ENCODE measurements around the gene PRLR. TPM values are rescaled to one million over a fixed set of nuclear protein-coding genes. Genes with fewer than 3 reads are reported as not detected.

PRLR gene
- total and polyA plus RNA-seq, 3 experiments from 2014 or later: not detected

GRCh38 chr5:35172533-35172932 is 57.8 kb downstream of the PRLR start:
- ChIA-PET CTCF (no interaction called here), POLR2A (no interaction called here)
- no peaks in the 10 kb centered on the region for H3K27me3 ChIP-seq (ENCODE audit: insufficient read depth, low read length, poor library complexity, severe bottlenecking)
- no peak overlapping the region for H3K4me3 ChIP-seq (ENCODE audit: low read length)
- no peaks in the 10 kb centered on the region for H3K36me3 ChIP-seq (ENCODE audit: insufficient read depth, low read length)
- no peaks in the 10 kb centered on the region for H3K4me1 Mint-ChIP-seq
- no peaks in the 10 kb centered on the region for H3K4me1 ChIP-seq (ENCODE audit: insufficient read depth, low read length)
- H3K9me3 ChIP-seq (ENCODE audit: low read length): no peaks in the 10 kb centered on the region
- peaks cover 4 to 10% (median 7%) of the 10 kb centered on the region in 5 donors for H3K9me3 Mint-ChIP-seq
- H3K27ac Mint-ChIP-seq: no peak overlapping the region
- no peak overlapping the region for H3K27ac ChIP-seq (ENCODE audit: low read depth, low read length)
- no peaks in the 10 kb centered on the region for H3K36me3 Mint-ChIP-seq
- DNase-seq: no peak
- no peak overlapping the region for H3K4me3 Mint-ChIP-seq
- H3K27me3 Mint-ChIP-seq: peaks cover 5 to 10% of the 10 kb centered on the region in 2 donors

DNA sequence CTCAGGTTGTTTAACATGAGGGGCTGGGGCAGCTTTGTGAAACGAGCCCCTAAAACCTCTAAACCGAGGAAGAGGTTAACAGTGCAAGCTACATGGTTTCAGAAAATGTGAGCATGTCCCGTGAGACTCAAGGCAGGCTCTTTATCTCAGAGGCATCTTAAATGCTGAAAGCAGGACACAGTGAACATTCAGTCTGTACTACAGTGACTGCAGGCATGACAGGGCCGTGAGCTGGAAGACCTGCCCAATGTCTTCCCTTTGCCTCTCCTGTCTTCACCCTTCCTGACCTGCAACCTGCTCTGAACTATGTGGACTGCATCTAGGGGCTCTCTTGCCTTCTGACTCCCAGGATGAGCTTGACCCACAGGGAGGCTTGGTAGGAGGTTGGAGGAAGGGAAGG is 58.3 kb downstream of the PRLR start:
- Mint-ChIP-seq H3K27ac (no peak overlapping the region), H3K9me3 (peaks cover 4 to 14% (median 9%) of the 10 kb centered on the region in 5 donors), H3K4me1 (no peaks in the 10 kb centered on the region), H3K36me3 (no peaks in the 10 kb centered on the region), H3K27me3 (peaks cover 3 to 7% of the 10 kb centered on the region in 2 donors), H3K4me3 (no peak overlapping the region)
- Histone ChIP-seq H3K4me3 (ENCODE audit: low read length) (no peak overlapping the region), H3K4me1 (ENCODE audit: insufficient read depth, low read length) (no peaks in the 10 kb centered on the region), H3K9me3 (ENCODE audit: low read length) (no peaks in the 10 kb centered on the region), H3K36me3 (ENCODE audit: insufficient read depth, low read length) (no peaks in the 10 kb centered on the region), H3K27me3 (ENCODE audit: insufficient read depth, low read length, poor library complexity, severe bottlenecking) (no peaks in the 10 kb centered on the region), H3K27ac (ENCODE audit: low read depth, low read length) (no peak overlapping the region)
- ChIA-PET CTCF (no interaction called here), POLR2A (no interaction called here)
- DNase-seq: no peak

DNA sequence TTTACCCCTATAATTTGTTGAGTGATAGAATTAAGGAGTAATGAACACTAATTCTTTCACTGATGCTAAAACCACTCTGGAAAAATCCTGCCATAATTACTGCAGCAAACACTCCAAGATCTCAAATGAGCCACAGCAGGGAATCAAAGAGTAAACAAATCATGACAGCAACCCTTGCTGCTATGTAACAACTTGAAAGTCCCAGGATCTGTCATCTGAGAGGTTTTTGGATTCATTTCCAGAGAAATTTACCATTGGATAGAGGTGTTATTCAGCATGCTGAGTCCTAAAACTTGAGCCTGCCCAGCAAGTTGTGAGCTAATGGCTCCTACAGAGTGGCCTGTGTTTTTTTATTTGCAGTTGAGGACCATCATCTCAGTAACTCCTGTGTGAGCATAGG is 59.2 kb downstream of the PRLR start:
- no peak for DNase-seq
- Histone ChIP-seq H3K27me3 (ENCODE audit: insufficient read depth, low read length, poor library complexity, severe bottlenecking) (no peaks in the 10 kb centered on the region), H3K27ac (ENCODE audit: low read depth, low read length) (no peak overlapping the region), H3K4me3 (ENCODE audit: low read length) (no peak overlapping the region), H3K36me3 (ENCODE audit: insufficient read depth, low read length) (no peaks in the 10 kb centered on the region), H3K4me1 (ENCODE audit: insufficient read depth, low read length) (no peaks in the 10 kb centered on the region), H3K9me3 (ENCODE audit: low read length) (no peaks in the 10 kb centered on the region)
- H3K4me3 Mint-ChIP-seq: no peak overlapping the region
- CTCF ChIA-PET: no interaction called here
- no peak overlapping the region for H3K27ac Mint-ChIP-seq
- peaks cover 4 to 22% (median 9%) of the 10 kb centered on the region in 5 donors for H3K9me3 Mint-ChIP-seq
- no peaks in the 10 kb centered on the region for H3K4me1 Mint-ChIP-seq
- H3K27me3 Mint-ChIP-seq: peaks cover 3 to 7% of the 10 kb centered on the region in 2 donors
- POLR2A ChIA-PET: no interaction called here
- no peaks in the 10 kb centered on the region for H3K36me3 Mint-ChIP-seq

GRCh38 chr5:35166043-35166442 is 64.2 kb downstream of the PRLR start:
- Mint-ChIP-seq H3K9me3 (peaks cover 4 to 22% (median 9%) of the 10 kb centered on the region in 5 donors), H3K36me3 (no peaks in the 10 kb centered on the region), H3K4me3 (no peak overlapping the region), H3K27ac (no peak overlapping the region), H3K4me1 (no peaks in the 10 kb centered on the region), H3K27me3 (peaks cover 3 to 17% of the 10 kb centered on the region in 2 donors)
- no peak for DNase-seq
- ChIA-PET CTCF (no interaction called here), POLR2A (no interaction called here)
- no peak overlapping the region for H3K4me3 ChIP-seq (ENCODE audit: low read length)
- H3K9me3 ChIP-seq (ENCODE audit: low read length): no peaks in the 10 kb centered on the region
- no peaks in the 10 kb centered on the region for H3K27me3 ChIP-seq (ENCODE audit: insufficient read depth, low read length, poor library complexity, severe bottlenecking)
- H3K4me1 ChIP-seq (ENCODE audit: insufficient read depth, low read length): no peaks in the 10 kb centered on the region
- H3K27ac ChIP-seq (ENCODE audit: low read depth, low read length): no peak overlapping the region
- H3K36me3 ChIP-seq (ENCODE audit: insufficient read depth, low read length): no peaks in the 10 kb centered on the region

DNA sequence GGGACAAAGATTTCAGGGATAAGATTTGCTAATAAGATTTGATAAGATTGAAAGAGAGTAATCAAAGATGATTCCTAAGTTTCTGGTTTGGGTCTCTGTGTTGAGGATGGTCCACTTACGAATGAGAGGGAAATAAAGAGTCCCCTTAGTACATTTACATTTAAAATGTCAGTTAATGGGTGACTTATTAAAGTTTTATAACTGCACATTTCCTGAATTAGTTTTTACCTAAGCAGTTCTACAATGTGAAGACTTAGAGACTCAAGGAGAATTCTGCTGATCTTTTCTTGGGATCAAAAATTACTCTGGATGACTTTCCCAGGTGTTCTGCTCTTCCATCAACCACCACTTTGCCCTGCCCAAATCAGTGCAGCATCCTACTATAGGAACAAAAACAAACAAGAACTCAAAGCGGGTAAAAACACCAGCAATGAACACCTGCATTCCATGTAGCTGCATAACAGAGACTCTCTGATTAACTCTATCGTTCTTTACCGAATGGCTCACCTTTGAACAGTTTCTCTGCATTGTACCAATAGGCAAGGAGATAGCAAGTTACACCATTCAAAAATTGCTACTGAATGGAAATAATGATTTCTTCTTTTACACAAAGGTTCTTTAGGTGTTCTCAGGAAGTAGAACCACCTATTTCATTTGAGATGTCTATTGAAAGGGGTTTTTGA is 65.3 kb downstream of the PRLR start:
- peaks cover 4 to 22% (median 10%) of the 10 kb centered on the region in 5 donors for H3K9me3 Mint-ChIP-seq
- H3K36me3 ChIP-seq (ENCODE audit: insufficient read depth, low read length): no peaks in the 10 kb centered on the region
- no peaks in the 10 kb centered on the region for H3K4me1 ChIP-seq (ENCODE audit: insufficient read depth, low read length)
- H3K27ac Mint-ChIP-seq: no peak overlapping the region
- ChIA-PET POLR2A (no interaction called here), CTCF (no interaction called here)
- H3K27ac ChIP-seq (ENCODE audit: low read depth, low read length): no peak overlapping the region
- H3K4me3 Mint-ChIP-seq: no peak overlapping the region
- H3K4me3 ChIP-seq (ENCODE audit: low read length): no peak overlapping the region
- no peaks in the 10 kb centered on the region for H3K27me3 ChIP-seq (ENCODE audit: insufficient read depth, low read length, poor library complexity, severe bottlenecking)
- no peaks in the 10 kb centered on the region for H3K9me3 ChIP-seq (ENCODE audit: low read length)
- DNase-seq: no peak
- no peaks in the 10 kb centered on the region for H3K4me1 Mint-ChIP-seq
- H3K36me3 Mint-ChIP-seq: no peaks in the 10 kb centered on the region
- H3K27me3 Mint-ChIP-seq: peaks cover 3 to 17% of the 10 kb centered on the region in 2 donors

- Mint-ChIP-seq H3K36me3 (no peaks in the 10 kb centered on the region), H3K4me3 (no peak overlapping the region), H3K4me1 (no peaks in the 10 kb centered on the region), H3K27me3 (peaks cover 0 to 17% of the 10 kb centered on the region in 2 donors), H3K27ac (no peak overlapping the region), H3K9me3 (peaks cover 4 to 22% (median 8%) of the 10 kb centered on the region in 5 donors)
- H3K4me1 ChIP-seq (ENCODE audit: insufficient read depth, low read length): no peaks in the 10 kb centered on the region
- DNase-seq: no peak
- H3K9me3 ChIP-seq (ENCODE audit: low read length): no peaks in the 10 kb centered on the region
- CTCF ChIA-PET: no interaction called here
- no peak overlapping the region for H3K27ac ChIP-seq (ENCODE audit: low read depth, low read length)
- POLR2A ChIA-PET: no interaction called here
- H3K36me3 ChIP-seq (ENCODE audit: insufficient read depth, low read length): no peaks in the 10 kb centered on the region
- H3K4me3 ChIP-seq (ENCODE audit: low read length): no peak overlapping the region
- H3K27me3 ChIP-seq (ENCODE audit: insufficient read depth, low read length, poor library complexity, severe bottlenecking): no peaks in the 10 kb centered on the region
Measured at GRCh38 chr5:35163710-35164033, 66.6 kb downstream of the PRLR start.

DNA sequence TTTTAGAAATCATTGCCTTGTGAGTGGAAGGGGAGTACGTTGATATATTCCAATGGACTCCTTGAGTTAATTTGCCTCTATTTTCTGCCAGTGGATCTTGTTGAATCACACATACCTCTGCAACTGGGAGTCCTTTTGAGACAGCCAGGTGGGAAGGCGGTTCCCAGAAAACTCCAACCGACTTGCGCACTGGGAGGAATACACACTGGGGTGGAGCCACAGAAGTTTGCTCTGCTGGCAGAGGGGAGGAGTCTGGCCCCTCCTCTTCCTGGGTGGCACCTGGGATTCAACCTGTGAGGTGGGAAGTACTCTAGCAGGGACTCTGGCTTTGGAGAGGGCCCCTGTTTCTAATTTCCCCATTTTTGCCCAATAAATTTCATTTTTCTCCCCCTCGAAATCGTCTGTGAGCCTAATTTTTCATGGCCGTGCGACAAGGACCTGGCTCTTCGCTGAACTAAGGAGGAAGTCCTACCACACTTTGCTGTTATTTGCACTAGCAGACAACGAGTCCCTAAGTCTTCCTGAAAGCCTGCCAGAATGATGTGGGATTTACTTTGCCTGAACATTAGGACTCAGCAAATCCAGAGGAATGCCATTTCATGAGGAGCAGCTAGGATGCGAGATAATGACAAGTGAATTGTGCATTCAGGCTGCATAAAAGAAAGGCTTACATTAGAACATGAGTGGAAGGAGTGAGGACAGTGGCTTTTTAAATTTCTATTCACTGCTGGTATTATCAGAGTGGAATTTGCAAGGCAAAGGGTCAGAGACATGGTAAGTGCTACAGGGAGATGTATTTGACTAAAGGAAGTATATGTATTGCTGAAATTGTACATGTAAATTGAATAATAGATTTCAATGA is 67.2 kb downstream of the PRLR start:
- no peak for DNase-seq
- H3K27ac ChIP-seq (ENCODE audit: low read depth, low read length): no peak overlapping the region
- H3K36me3 ChIP-seq (ENCODE audit: insufficient read depth, low read length): no peaks in the 10 kb centered on the region
- CTCF ChIA-PET: no interaction called here
- no peaks in the 10 kb centered on the region for H3K9me3 ChIP-seq (ENCODE audit: low read length)
- no peaks in the 10 kb centered on the region for H3K27me3 ChIP-seq (ENCODE audit: insufficient read depth, low read length, poor library complexity, severe bottlenecking)
- no peaks in the 10 kb centered on the region for H3K4me1 Mint-ChIP-seq
- POLR2A ChIA-PET: no interaction called here
- no peak overlapping the region for H3K4me3 ChIP-seq (ENCODE audit: low read length)
- H3K9me3 Mint-ChIP-seq: peaks cover 2 to 19% (median 7%) of the 10 kb centered on the region in 5 donors
- H3K4me3 Mint-ChIP-seq: no peak overlapping the region
- no peaks in the 10 kb centered on the region for H3K4me1 ChIP-seq (ENCODE audit: insufficient read depth, low read length)
- no peaks in the 10 kb centered on the region for H3K36me3 Mint-ChIP-seq
- H3K27ac Mint-ChIP-seq: no peak overlapping the region
- peaks cover 0 to 17% of the 10 kb centered on the region in 2 donors for H3K27me3 Mint-ChIP-seq

- Histone ChIP-seq H3K27ac (ENCODE audit: low read depth, low read length) (no peak overlapping the region), H3K36me3 (ENCODE audit: insufficient read depth, low read length) (no peaks in the 10 kb centered on the region), H3K27me3 (ENCODE audit: insufficient read depth, low read length, poor library complexity, severe bottlenecking) (no peaks in the 10 kb centered on the region), H3K4me1 (ENCODE audit: insufficient read depth, low read length) (no peaks in the 10 kb centered on the region), H3K9me3 (ENCODE audit: low read length) (no peaks in the 10 kb centered on the region), H3K4me3 (ENCODE audit: low read length) (no peak overlapping the region)
- no peak overlapping the region for H3K4me3 Mint-ChIP-seq
- H3K27ac Mint-ChIP-seq: no peak overlapping the region
- DNase-seq: no peak
- H3K9me3 Mint-ChIP-seq: peaks cover 0 to 6% (median 0%) of the 10 kb centered on the region in 5 donors
- no peaks in the 10 kb centered on the region for H3K4me1 Mint-ChIP-seq
- peaks cover 0 to 17% of the 10 kb centered on the region in 2 donors for H3K27me3 Mint-ChIP-seq
- ChIA-PET POLR2A (no interaction called here), CTCF (no interaction called here)
- no peaks in the 10 kb centered on the region for H3K36me3 Mint-ChIP-seq
Measured at GRCh38 chr5:35161652-35162273, 68.5 kb downstream of the PRLR start.

Measured in CD8-positive, alpha-beta memory T cell (primary cell).